K562 treated with DMSO at 1 percent for 48 hours (cell line): ENCODE data around the gene TTC22. TPM values are rescaled to one million over a fixed set of nuclear protein-coding genes. Genes with fewer than 3 reads are reported as not detected.

Source experiments
- total RNA-seq: library from RNA; unstranded; fragments of 300-600 nt; gene quantifications from 2 replicates; pipeline ENCODE4 v1.2.3, GENCODE V29; 2022; ENCODE audit warnings: low replicate concordance; ENCODE audit errors: extremely low read depth

The TTC22 gene
- total RNA-seq, result not detected in 2 replicates

GRCh38 chr1:54800899-54801759 is at the start of gene TTC22:
TSS of gene TTC22 (minus strand) at chr1:54801323. CDS start at chr1:54801163, 160 bp downstream.

GRCh38 chr1:54764133-54764921 is 36.8 kb downstream of the TTC22 start, which contains the start of gene PARS2:
TSS of gene PARS2 (minus strand) at chr1:54764523. CDS start at chr1:54759161, 5,362 bp downstream.

Other genes with a start within 250 kb of the TTC22 start
- gene FAM151A, start 177.8 kb downstream of the TTC22 start, total RNA-seq, result not detected in 2 replicates
- not detected in 2 replicates for gene MROH7, start 159.5 kb downstream of the TTC22 start, total RNA-seq
- gene TTC4, start 85.5 kb downstream of the TTC22 start, total RNA-seq, result not detected in 2 replicates
- gene PARS2, start 36.8 kb downstream of the TTC22 start, total RNA-seq, result not detected in 2 replicates
- 188 TPM in 1 of 2 replicates, not detected in the other for gene DHCR24, start 85.9 kb upstream of the TTC22 start, total RNA-seq
- gene TMEM61, start 179.3 kb upstream of the TTC22 start, total RNA-seq, result not detected in 2 replicates
- not detected in 2 replicates for gene BSND, start 197.6 kb upstream of the TTC22 start, total RNA-seq
- not detected in 2 replicates for gene PCSK9, start 238.2 kb upstream of the TTC22 start, total RNA-seq